HepG2 (cell line): ENCODE data around the gene SIN3A. TPM values are rescaled to one million over a fixed set of nuclear protein-coding genes. Genes with fewer than 3 reads are reported as not detected.
A peak's percentile ranks its signal among the peaks of the same experiment; 100 is the strongest.

Source experiments
- ATF5 ChIP-seq: sonication (generic); formaldehyde crosslinking; IDR thresholded peaks from 2 replicates; pipeline ENCODE4 v1.4.0; 2020; ENCODE audit warnings: mild to moderate bottlenecking, low read depth, missing genetic modification reagents
- BATF2 ChIP-seq: sonication (generic); formaldehyde crosslinking; IDR thresholded peaks from 2 replicates; pipeline ENCODE4 v1.8.0; 2022; ENCODE audit warnings: mild to moderate bottlenecking, missing genetic modification reagents, moderate library complexity
- FUBP1 ChIP-seq: sonication (generic); formaldehyde crosslinking; IDR thresholded peaks from 2 replicates; pipeline ENCODE4 v1.5.1; 2020; ENCODE audit warnings: missing genetic modification reagents, mild to moderate bottlenecking, borderline replicate concordance
- HMG20A ChIP-seq: IDR thresholded peaks from 2 replicates; pipeline ENCODE4 v1.6.1; 2016; ENCODE audit warnings: borderline replicate concordance
- JDP2 ChIP-seq: sonication (generic); formaldehyde crosslinking; IDR thresholded peaks from 2 replicates; pipeline ENCODE4 v1.8.1; 2022; ENCODE audit warnings: missing genetic modification reagents, borderline replicate concordance
- KDM2A ChIP-seq: sonication (generic); formaldehyde crosslinking; IDR thresholded peaks from 2 replicates; pipeline ENCODE4 v1.4.0; 2020; ENCODE audit warnings: low read depth, missing genetic modification reagents, borderline replicate concordance
- MBNL3 ChIP-seq: fragments of 250-450 bp; sonication (Bioruptor Pico); conservative IDR thresholded peaks from 2 replicates; pipeline ENCODE4 v1.8.0; 2022; ENCODE audit warnings: mild to moderate bottlenecking, inconsistent platforms
- NAIF1 ChIP-seq: sonication (generic); formaldehyde crosslinking; IDR thresholded peaks from 2 replicates; pipeline ENCODE4 v1.5.0; 2020; ENCODE audit warnings: mild to moderate bottlenecking, missing genetic modification reagents, borderline replicate concordance
- RBAK ChIP-seq: sonication (generic); formaldehyde crosslinking; IDR thresholded peaks from 2 replicates; pipeline ENCODE4 v1.5.1; 2020; ENCODE audit warnings: mild to moderate bottlenecking, missing genetic modification reagents
- RBM22 ChIP-seq: fragments of 200-400 bp; formaldehyde crosslinking; optimal IDR thresholded peaks from 2 replicates; pipeline ENCODE3; 2017; ENCODE audit warnings: mild to moderate bottlenecking, low read length, moderate library complexity
- SMARCE1 ChIP-seq: fragments of 450-650 bp; IDR thresholded peaks from 2 replicates; pipeline ENCODE4 v1.6.1; 2017; ENCODE audit warnings: borderline replicate concordance
- SNAI1 ChIP-seq: sonication (generic); formaldehyde crosslinking; IDR thresholded peaks from 2 replicates; pipeline ENCODE4 v1.5.0; 2020; ENCODE audit warnings: mild to moderate bottlenecking, missing genetic modification reagents, borderline replicate concordance
- SRSF1 ChIP-seq: fragments of 200-400 bp; formaldehyde crosslinking; optimal IDR thresholded peaks from 2 replicates; pipeline ENCODE3; 2017; ENCODE audit warnings: mild to moderate bottlenecking, low read depth, low read length, moderate library complexity
- SRSF4 ChIP-seq: fragments of 200-400 bp; formaldehyde crosslinking; IDR thresholded peaks from one replicate; pipeline ENCODE4 v1.6.1; 2018; ENCODE audit warnings: mild to moderate bottlenecking, low read depth, low read length, moderate library complexity; ENCODE audit not compliant: poor library complexity, severe bottlenecking
- TRIM24 ChIP-seq: sonication (generic); formaldehyde crosslinking; IDR thresholded peaks from 2 replicates; pipeline ENCODE4 v1.8.0; 2022; ENCODE audit warnings: mild to moderate bottlenecking, missing genetic modification reagents
- YEATS2 ChIP-seq: sonication (generic); formaldehyde crosslinking; IDR thresholded peaks from 2 replicates; pipeline ENCODE4 v1.4.0; 2020; ENCODE audit warnings: missing genetic modification reagents, borderline replicate concordance
- ZFP1 ChIP-seq: IDR thresholded peaks from 2 replicates; pipeline ENCODE4 v1.6.1; 2016
- ZFP36L1 ChIP-seq: sonication (generic); formaldehyde crosslinking; IDR thresholded peaks from 2 replicates; pipeline ENCODE4 v1.8.0; 2022; ENCODE audit warnings: mild to moderate bottlenecking, missing genetic modification reagents, moderate library complexity
- ZMYM3 ChIP-seq: sonication (generic); formaldehyde crosslinking; IDR thresholded peaks from 2 replicates; pipeline ENCODE4 v1.5.1; 2020; ENCODE audit warnings: mild to moderate bottlenecking, missing genetic modification reagents
- ZNF333 ChIP-seq: sonication (generic); formaldehyde crosslinking; IDR thresholded peaks from 2 replicates; pipeline ENCODE4 v1.4.0; 2020; ENCODE audit warnings: mild to moderate bottlenecking, missing genetic modification reagents, borderline replicate concordance
- ZNF790 ChIP-seq: sonication (generic); formaldehyde crosslinking; IDR thresholded peaks from 2 replicates; pipeline ENCODE4 v1.8.0; 2022; ENCODE audit warnings: missing genetic modification reagents, mild to moderate bottlenecking, borderline replicate concordance
- polyA plus RNA-seq, 8 experiments: library from polyadenylated mRNA; depleted of rRNA in 3 of 8; stranded (reverse) in 7 of 8; unstranded in 1 of 8; fragments of >200 nt; fragmentation: Illumina TruSeq in 4 of 8; extraction: Trizol in 4 of 8; gene quantifications; 2 replicates each; pipeline versions ENCODE4 v1.2.1 to v1.2.3, GENCODE V29; 2011 to 2016; ENCODE audit warnings: low read depth in 4 of 8, missing spikeins in 1 of 8, mixed read lengths in 1 of 8; ENCODE audit not compliant: insufficient read depth in 1 of 8
- total RNA-seq, 5 experiments: library from RNA; depleted of rRNA; stranded (reverse); fragments of >200 nt; fragmentation: Illumina TruSeq; extraction: Trizol; gene quantifications; 2 replicates each; pipeline ENCODE4 v1.2.3, GENCODE V29; 2016; ENCODE audit warnings: low read depth in 1 of 5
- TF ChIP-seq, protein P1 (sequence below): sonication (generic); formaldehyde crosslinking; IDR thresholded peaks from 2 replicates; pipeline ENCODE4 v1.8.0; 2022; ENCODE audit warnings: missing genetic modification reagents, low read depth, mild to moderate bottlenecking, borderline replicate concordance
- TF ChIP-seq, protein P2 (sequence below): IDR thresholded peaks from 2 replicates; pipeline ENCODE4 v1.6.1; 2016; ENCODE audit warnings: mild to moderate bottlenecking, missing biosample characterization, missing genetic modification reagents
- TF ChIP-seq, protein P3 (sequence below): sonication (generic); formaldehyde crosslinking; IDR thresholded peaks from 2 replicates; pipeline ENCODE4 v1.8.1; 2023; ENCODE audit warnings: missing genetic modification reagents, inconsistent platforms, borderline replicate concordance

The SIN3A gene
- total and polyA plus RNA-seq, 2 of the 13 experiments (the other 11 are each of a cell fraction or from before 2014, with no cell fraction given) = 16.1 to 28.1 TPM

- TF ChIP-seq ZNF333 (peak; percentile 19; the same call in 1 of the 2 replicates), ZFP36L1 (CRISPR knock-in tag) (no peak), JDP2 (CRISPR knock-in tag) (no peak), ATF5 (CRISPR knock-in tag) (no peak), BATF2 (CRISPR knock-in tag) (no peak), YEATS2 (CRISPR knock-in tag) (no peak; the same call in 1 of the 2 replicates), NAIF1 (no peak), MBNL3 (CRISPR knock-in tag) (no peak), SMARCE1 (no peak), TRIM24 (no peak), SNAI1 (peak; percentile 87; the same call in 1 of the 2 replicates), RBAK (no peak), FUBP1 (CRISPR knock-in tag) (0 out of 2 replicates have a peak, but pooled peaks have one; percentile 43), SRSF1 (peak; percentile 87), HMG20A (CRISPR knock-in tag) (no peak; the same call in 1 of the 2 replicates), RBM22 (no peak), ZMYM3 (CRISPR knock-in tag) (peak; percentile 41; the same call in 1 of the 2 replicates), KDM2A (CRISPR knock-in tag) (peak; percentile 86), ZNF790 (peak; percentile 78), SRSF4 (no peak), ZFP1 (CRISPR knock-in tag) (no peak)
- TF ChIP-seq, protein P1, sequence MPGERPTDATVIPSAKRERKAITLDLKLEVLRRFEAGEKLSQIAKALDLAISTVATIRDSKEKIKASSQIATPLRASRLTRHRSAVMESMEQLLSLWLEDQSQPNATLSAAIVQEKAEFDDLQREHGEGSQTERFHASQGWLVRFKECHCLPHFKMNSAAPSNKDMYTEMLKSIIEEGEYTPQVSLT (CRISPR knock-in tag) = no peak
- TF ChIP-seq, protein P2, sequence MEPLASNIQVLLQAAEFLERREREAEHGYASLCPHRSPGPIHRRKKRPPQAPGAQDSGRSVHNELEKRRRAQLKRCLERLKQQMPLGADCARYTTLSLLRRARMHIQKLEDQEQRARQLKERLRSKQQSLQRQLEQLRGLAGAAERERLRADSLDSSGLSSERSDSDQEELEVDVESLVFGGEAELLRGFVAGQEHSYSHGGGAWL = no peak
- TF ChIP-seq, protein P3, sequence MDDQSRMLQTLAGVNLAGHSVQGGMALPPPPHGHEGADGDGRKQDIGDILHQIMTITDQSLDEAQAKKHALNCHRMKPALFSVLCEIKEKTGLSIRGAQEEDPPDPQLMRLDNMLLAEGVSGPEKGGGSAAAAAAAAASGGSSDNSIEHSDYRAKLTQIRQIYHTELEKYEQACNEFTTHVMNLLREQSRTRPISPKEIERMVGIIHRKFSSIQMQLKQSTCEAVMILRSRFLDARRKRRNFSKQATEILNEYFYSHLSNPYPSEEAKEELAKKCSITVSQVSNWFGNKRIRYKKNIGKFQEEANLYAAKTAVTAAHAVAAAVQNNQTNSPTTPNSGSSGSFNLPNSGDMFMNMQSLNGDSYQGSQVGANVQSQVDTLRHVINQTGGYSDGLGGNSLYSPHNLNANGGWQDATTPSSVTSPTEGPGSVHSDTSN (CRISPR knock-in tag) = no peak
Observed at GRCh38 chr15:75347222-75348033, 104.1 kb downstream of the SIN3A start (continued).
